ENCODE results near the gene MRPL12. TPM values are rescaled to one million over a fixed set of nuclear protein-coding genes. Genes with fewer than 3 reads are reported as not detected.
A peak's percentile ranks its signal among the peaks of the same experiment; 100 is the strongest.

MRPL12 gene
- 100 to 1,000 TPM in 1 of 2 experiments, 10 to 100 TPM in 1; 97.7 to 102 TPM for total RNA-seq

DNA sequence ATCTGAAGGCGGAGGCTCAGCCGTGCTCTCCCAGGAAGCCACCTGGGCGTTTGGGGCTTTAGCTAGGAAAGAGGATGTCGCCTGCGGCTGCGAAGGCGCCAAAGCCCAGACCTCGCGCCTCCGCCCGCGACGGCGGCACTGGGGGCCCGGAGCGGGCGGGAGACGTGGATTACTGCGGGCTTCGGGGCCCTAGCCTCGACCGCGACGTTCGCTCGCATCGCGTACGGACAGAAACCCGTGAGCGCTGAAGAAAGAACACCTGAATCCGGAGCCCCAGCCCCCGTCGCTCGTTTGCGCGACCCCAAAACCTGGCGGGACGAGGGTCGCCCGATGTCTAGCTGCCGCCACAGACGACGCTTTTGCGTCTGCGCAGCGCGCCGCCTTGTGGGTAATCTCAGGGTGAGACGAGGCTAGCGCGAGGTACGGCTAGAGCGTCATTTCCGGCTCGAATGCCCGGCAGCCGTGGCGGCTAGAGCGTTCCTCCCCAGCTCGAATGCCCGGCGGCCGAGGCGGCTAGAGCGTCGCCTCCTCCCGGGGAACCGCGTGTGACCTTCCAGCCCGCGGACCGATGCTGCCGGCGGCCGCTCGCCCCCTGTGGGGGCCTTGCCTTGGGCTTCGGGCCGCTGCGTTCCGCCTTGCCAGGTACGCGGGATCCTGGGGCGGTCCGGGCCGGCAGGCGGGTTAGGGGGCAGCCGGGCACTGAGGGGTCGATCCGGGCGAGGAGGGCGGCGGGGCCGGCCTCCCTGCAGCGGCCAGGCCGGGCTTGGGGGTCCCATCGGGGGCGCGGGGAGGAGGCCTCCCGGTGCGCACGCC, at the start of gene MRPL12:
MRPL12 (plus strand) TSS at position 434 of the 813 bp plus-strand sequence; CDS start at position 569, 135 bp downstream.
- H3K27me3 Mint-ChIP-seq (ENCODE audit: low read depth) = no peaks in the 10 kb centered on the region
- no peaks in the 10 kb centered on the region for H3K9me3 Mint-ChIP-seq
- intact Hi-C loops (cut with micrococcal nuclease) = loop anchor here (1.0 to 5.0 kb wide), 3 partner anchors 20 to 191 kb away; partner anchors contain the start of genes ACTG1, ARL16 and FAAP100
- CTCF ChIA-PET = interaction anchor here (1.3 to 1.4 kb wide), 2 partner anchors 20 to 27 kb away, joined by 3 to 5 read pairs; partner anchors contain the start of genes ARL16 and HGS
- DNase-seq = peak; percentile 91
- H3K36me3 Mint-ChIP-seq (ENCODE audit: low read depth) = peaks cover 42% of the 10 kb centered on the region
- H3K4me3 Mint-ChIP-seq = peak within 1 kb of the TSS; percentile 95
- peaks cover 38% of the 10 kb centered on the region for H3K4me1 Mint-ChIP-seq (ENCODE audit: low read depth)
- peak within 1 kb of the TSS; percentile 88 for H3K27ac Mint-ChIP-seq

DNA sequence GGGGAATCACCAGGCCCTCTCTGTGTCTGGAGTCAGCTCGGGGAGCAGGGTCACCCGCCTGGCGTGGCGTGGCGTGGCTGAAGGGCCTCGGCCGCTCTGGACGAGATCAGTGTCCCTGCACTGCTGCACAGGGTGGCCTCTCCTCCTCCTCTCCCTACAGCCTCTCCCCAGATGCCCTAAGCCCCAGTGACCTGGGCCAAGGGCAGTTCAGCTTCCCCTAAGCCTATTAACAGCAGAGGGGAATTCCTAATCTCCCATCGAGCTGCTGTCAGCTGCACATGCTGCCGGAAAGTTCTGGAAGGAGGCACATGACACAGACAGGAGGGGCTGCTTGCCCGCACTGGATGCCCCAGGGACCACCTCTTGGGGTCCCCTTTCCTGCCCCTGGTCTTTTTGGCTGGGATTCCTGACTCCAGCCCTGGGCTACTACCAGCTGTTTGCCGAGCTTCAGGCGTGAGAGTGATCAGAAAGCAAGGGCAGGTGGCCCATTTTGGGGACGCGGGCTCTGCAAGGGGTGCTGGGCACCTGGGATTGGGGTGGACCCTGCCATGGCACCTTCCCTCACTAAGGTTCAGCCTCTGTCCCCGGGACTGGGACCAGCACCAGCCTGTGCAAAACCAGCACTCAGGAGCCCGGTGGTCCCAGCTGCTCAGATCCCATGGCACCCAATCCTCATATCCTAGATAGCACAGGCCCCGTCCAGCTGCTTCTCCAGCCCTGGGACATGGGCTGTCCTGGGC, 47.6 kb upstream of the MRPL12 start:
- Mint-ChIP-seq H3K9me3 (no peaks in the 10 kb centered on the region), H3K36me3 (ENCODE audit: low read depth) (no peaks in the 10 kb centered on the region), H3K27me3 (ENCODE audit: low read depth) (peaks cover 8% of the 10 kb centered on the region), H3K4me1 (ENCODE audit: low read depth) (peaks cover 7% of the 10 kb centered on the region), H3K4me3 (no peak overlapping the region), H3K27ac (no peak overlapping the region)
- intact Hi-C loops (cut with micrococcal nuclease) = no loop called here
- no peak for DNase-seq
- CTCF ChIA-PET = no interaction called here

DNA sequence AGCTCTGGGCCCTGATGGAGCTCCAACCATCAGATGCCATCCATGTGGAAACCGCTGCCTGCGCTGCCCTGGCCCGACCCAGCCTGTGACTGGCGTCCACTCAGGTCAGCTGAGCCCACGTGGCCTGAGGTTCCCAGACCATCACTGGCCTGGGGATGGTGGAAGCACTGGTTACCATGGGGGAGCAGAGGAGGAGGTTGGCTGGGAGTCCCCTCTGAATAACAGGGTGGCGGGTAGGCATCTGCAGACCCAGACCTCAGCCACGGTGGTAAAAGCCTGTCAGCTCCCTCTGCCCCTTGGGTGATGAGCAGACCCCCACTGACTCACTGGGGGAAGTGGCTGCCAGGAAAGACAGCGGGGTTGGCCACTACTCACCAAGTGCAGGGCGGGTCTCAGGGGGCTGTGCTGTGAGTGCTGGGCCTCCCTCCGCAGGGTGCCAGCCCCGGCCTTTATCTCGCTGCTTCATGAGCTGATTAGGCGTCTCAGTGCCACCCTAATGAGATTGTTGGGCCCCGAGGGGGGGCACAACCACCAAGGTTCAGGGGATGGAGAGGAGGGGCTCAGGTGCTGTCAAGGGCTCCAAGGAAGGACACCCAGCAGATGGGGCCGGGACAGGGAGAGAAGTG, 46.9 kb upstream of the MRPL12 start, which contains the start of gene PDE6G:
PDE6G (minus strand) TSS at position 425 of the 626 bp plus-strand sequence. CDS start 3,237 bp downstream, outside the sequence.
- intact Hi-C loops (cut with micrococcal nuclease) = no loop called here
- no peak within 1 kb of the TSS for H3K4me3 Mint-ChIP-seq
- H3K36me3 Mint-ChIP-seq (ENCODE audit: low read depth) = no peaks in the 10 kb centered on the region
- DNase-seq = no peak
- no peak within 1 kb of the TSS for H3K27ac Mint-ChIP-seq
- peaks cover 7% of the 10 kb centered on the region for H3K4me1 Mint-ChIP-seq (ENCODE audit: low read depth)
- H3K9me3 Mint-ChIP-seq = no peaks in the 10 kb centered on the region
- CTCF ChIA-PET = interaction anchor here (0.6 kb wide), 1 partner anchor 58 kb away, joined by 3 read pairs; no protein-coding TSS in a partner anchor
- peaks cover 8% of the 10 kb centered on the region for H3K27me3 Mint-ChIP-seq (ENCODE audit: low read depth)

DNA sequence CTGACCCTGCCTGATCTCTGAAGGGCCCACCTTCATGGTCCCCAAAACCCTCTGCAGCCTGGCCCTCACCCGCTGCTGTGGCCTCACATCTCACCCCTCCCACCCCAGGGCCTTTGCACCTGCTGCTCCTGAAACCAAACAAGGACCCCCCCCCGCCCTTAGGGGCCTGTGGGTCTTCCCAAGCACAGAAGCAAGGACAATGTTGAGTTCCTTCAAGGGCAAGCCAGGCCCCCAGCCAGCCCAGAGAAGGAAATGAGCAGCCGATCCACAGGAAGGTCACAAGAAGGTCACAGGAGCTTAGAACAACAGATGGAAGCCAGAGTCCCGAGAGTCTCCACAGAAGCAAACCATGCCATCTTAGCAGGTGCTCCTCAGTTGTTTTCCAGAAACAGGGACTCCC, 46.3 kb upstream of the MRPL12 start:
- no peak overlapping the region for H3K27ac Mint-ChIP-seq

DNA sequence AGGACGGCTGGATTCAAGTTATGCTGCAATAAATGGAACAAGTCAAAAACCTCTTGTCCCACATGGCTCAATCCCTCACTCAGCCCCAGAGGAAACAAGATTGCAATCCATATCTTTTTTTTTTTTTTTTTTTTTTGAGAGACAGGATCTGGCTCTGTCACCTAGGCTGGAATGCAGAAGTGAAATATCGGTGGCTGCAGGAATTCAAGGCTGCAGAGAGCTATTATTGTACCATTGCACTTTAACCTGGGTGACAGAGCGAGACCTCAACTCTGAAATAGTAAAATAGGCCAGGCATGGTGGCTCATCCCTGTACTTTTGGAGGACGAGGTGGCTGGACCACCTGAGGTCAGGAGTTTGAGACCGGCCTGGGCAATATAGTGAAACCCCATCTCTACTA, 44.1 kb upstream of the MRPL12 start:
- CTCF ChIA-PET = interaction anchor here (0.6 kb wide), 1 partner anchor 214 kb away, joined by 3 read pairs; no protein-coding TSS in a partner anchor
- no peak overlapping the region for H3K4me3 Mint-ChIP-seq
- H3K27me3 Mint-ChIP-seq (ENCODE audit: low read depth) = no peaks in the 10 kb centered on the region
- H3K27ac Mint-ChIP-seq = no peak overlapping the region
- peaks cover 14% of the 10 kb centered on the region for H3K4me1 Mint-ChIP-seq (ENCODE audit: low read depth)
- H3K9me3 Mint-ChIP-seq = no peaks in the 10 kb centered on the region
- H3K36me3 Mint-ChIP-seq (ENCODE audit: low read depth) = peaks cover under 1% of the 10 kb centered on the region
- intact Hi-C loops (cut with micrococcal nuclease) = no loop called here
- DNase-seq = no peak

More for the DNA sequence above, 46.3 kb upstream of the MRPL12 start:
- CTCF ChIA-PET = interaction anchor here (0.6 kb wide), 1 partner anchor 59 kb away, joined by 3 read pairs; no protein-coding TSS in a partner anchor
- intact Hi-C loops (cut with micrococcal nuclease) = no loop called here
- DNase-seq = no peak
- H3K9me3 Mint-ChIP-seq = no peaks in the 10 kb centered on the region
- H3K27me3 Mint-ChIP-seq (ENCODE audit: low read depth) = peaks cover 4% of the 10 kb centered on the region
- H3K4me1 Mint-ChIP-seq (ENCODE audit: low read depth) = peaks cover 7% of the 10 kb centered on the region
- H3K4me3 Mint-ChIP-seq = no peak overlapping the region
- no peaks in the 10 kb centered on the region for H3K36me3 Mint-ChIP-seq (ENCODE audit: low read depth)

DNA sequence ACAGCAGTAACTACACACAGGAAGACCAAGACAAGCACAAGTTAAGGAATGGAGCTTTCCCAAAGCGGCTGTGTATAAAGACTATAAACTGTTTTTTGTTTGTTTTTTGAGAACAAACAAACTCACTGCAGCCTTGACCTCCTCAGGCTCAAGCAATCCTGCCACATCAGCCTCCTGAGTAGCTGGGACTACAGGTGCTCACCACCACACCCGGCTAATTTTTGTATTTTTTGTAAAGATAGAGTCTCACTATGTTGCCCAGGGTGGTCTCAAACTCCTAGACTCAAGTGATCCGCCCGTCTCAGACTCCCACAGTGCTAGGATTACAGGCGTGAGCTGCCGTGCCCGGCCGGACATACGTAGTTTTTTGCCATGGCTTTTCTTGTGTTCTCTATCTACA, 42.7 kb upstream of the MRPL12 start:
- H3K27ac Mint-ChIP-seq = no peak overlapping the region
- H3K4me3 Mint-ChIP-seq = no peak overlapping the region
- H3K36me3 Mint-ChIP-seq (ENCODE audit: low read depth) = peaks cover 10% of the 10 kb centered on the region
- peaks cover 28% of the 10 kb centered on the region for H3K4me1 Mint-ChIP-seq (ENCODE audit: low read depth)
- H3K9me3 Mint-ChIP-seq = no peaks in the 10 kb centered on the region
- intact Hi-C loops (cut with micrococcal nuclease) = no loop called here
- H3K27me3 Mint-ChIP-seq (ENCODE audit: low read depth) = no peaks in the 10 kb centered on the region
- CTCF ChIA-PET = no interaction called here
- DNase-seq = no peak

DNA sequence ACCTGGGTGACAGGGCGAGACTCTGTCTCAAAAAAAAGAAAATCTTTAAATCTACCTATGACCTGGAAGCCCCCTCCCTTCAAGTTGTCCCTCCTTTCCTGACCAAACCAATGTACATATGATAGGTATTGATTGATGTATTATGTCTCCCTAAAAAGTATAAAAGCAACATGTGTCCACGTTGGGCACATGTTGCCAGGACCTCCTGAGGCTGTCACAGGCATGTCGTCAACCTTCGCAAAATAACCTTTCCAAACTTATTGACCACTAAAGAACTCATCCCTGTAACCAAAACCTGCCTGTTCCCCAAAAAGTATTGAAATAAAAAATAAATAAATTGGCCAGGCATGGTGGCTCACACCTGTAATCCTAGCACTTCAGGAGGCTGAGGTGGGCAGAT, 41.2 kb upstream of the MRPL12 start:
- Mint-ChIP-seq H3K27ac (no peak overlapping the region), H3K4me3 (no peak overlapping the region), H3K9me3 (no peaks in the 10 kb centered on the region), H3K4me1 (ENCODE audit: low read depth) (peaks cover 37% of the 10 kb centered on the region), H3K27me3 (ENCODE audit: low read depth) (no peaks in the 10 kb centered on the region), H3K36me3 (ENCODE audit: low read depth) (peaks cover 18% of the 10 kb centered on the region)
- intact Hi-C loops (cut with micrococcal nuclease) = no loop called here
- DNase-seq = no peak
- CTCF ChIA-PET = interaction anchor here (1.1 kb wide), 1 partner anchor 61 kb away, joined by 3 read pairs; no protein-coding TSS in a partner anchor

DNA sequence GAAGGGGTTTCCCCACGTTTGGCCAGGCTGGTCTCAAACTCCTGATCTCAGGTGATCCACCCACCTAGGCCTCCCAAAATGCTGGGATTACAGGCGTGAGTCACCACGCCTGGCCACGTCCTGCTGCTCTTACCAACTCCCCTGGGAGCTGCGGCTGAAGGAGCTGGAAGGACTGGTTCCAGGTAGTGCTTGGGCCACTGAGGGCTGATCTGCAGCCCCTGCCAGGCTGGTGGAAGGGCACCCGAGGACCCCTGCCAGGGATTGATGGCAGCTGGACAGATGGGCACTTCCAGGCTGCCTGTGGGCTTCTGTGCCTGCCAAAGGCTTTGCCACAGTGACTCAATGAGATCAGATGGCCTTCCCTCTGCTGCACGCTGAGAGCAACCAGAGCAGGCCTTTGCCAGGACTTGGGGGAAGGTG, 39.1 kb upstream of the MRPL12 start:
- H3K36me3 Mint-ChIP-seq (ENCODE audit: low read depth) = peaks cover 30% of the 10 kb centered on the region
- peaks cover 50% of the 10 kb centered on the region for H3K4me1 Mint-ChIP-seq (ENCODE audit: low read depth)
- H3K27ac Mint-ChIP-seq = peak overlapping the region; percentile 96
- peak; percentile 20 for DNase-seq
- H3K9me3 Mint-ChIP-seq = no peaks in the 10 kb centered on the region
- no peaks in the 10 kb centered on the region for H3K27me3 Mint-ChIP-seq (ENCODE audit: low read depth)
- CTCF ChIA-PET = interaction anchor here (0.7 kb wide), 1 partner anchor 67 kb away, joined by 3 read pairs; no protein-coding TSS in a partner anchor
- intact Hi-C loops (cut with micrococcal nuclease) = no loop called here
- H3K4me3 Mint-ChIP-seq = peak overlapping the region; percentile 21

DNA sequence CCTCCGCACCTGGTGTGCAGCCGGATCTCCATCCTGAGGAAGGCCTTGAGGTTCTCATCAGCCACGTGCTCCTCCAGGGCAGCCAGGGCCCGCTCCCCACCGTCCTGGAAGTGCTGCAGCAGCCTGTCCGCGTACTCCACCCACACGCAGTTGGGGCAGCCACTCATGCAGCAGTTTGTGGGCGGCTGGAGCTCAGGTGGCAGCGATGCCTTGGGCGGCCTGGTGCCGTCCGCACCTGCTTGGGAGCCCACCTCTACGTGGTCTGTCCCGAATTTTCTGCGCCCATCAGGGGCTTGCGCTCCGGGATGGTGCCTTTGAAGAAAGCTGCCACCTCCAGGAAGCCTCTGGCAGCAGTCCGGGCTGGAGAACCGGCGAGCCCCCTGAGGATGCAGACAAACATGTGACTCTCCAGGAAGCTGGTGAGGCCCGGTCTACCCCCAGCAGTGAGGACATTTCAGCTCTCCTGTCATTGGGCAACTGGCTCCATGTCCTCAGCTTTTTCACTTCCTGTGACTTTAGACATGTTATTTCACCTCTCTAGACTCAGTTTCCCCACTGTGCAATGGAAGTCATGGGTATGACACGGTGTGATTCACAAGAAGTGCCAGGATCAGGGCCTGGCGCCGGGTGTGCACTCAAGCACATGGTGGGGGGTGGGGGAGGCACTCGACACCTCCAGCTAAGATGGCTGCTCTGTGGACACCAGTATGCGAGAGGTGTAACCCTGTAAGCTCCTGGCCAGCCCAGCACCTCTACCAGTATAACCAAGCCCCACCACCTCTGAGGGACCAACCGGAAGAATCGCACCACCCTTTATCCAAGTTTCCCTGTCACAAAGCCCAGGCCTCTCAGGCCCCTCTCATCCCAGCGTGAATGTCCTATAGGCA, 37.7 kb upstream of the MRPL12 start:
- CTCF ChIA-PET = interaction anchor here (0.6 to 1.3 kb wide), 4 partner anchors 15 to 36 kb away, joined by 3 to 4 read pairs (median 3); no protein-coding TSS in a partner anchor
- Mint-ChIP-seq H3K27me3 (ENCODE audit: low read depth) (no peaks in the 10 kb centered on the region), H3K27ac (peak overlapping the region; percentile 96), H3K4me1 (ENCODE audit: low read depth) (peaks cover 52% of the 10 kb centered on the region), H3K4me3 (peak overlapping the region; percentile 99), H3K9me3 (no peaks in the 10 kb centered on the region), H3K36me3 (ENCODE audit: low read depth) (peaks cover 37% of the 10 kb centered on the region)
- intact Hi-C loops (cut with micrococcal nuclease) = loop anchor here (2.0 to 5.0 kb wide), 5 partner anchors 17 to 195 kb away; partner anchors contain the start of genes ACTG1, ARL16, FAAP100 and NPLOC4
- peak; percentile 69 for DNase-seq

DNA sequence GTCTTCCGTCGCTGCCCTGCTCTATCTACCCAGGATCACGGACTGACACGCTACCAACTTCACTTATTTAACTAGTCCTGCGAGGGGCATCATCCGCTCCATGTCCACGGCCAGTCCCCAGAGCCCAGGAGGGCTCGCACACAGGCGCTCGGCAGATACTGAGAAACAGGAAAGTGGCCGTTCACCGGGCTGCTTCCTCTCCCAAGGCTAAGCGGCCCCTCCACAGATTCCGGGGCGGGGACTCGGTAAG, 37.1 kb upstream of the MRPL12 start:
- CTCF ChIA-PET = interaction anchor here (0.9 kb wide), 1 partner anchor 17 kb away, joined by 3 read pairs; no protein-coding TSS in a partner anchor
- peak; percentile 23 for DNase-seq

More for the DNA sequence above, 37.1 kb upstream of the MRPL12 start:
- H3K36me3 Mint-ChIP-seq (ENCODE audit: low read depth) = peaks cover 37% of the 10 kb centered on the region
- H3K27ac Mint-ChIP-seq = peak overlapping the region; percentile 96
- intact Hi-C loops (cut with micrococcal nuclease) = loop anchor here (2.0 to 5.0 kb wide), 5 partner anchors 17 to 195 kb away; partner anchors contain the start of genes ACTG1, ARL16, FAAP100 and NPLOC4
- peaks cover 52% of the 10 kb centered on the region for H3K4me1 Mint-ChIP-seq (ENCODE audit: low read depth)
- no peaks in the 10 kb centered on the region for H3K27me3 Mint-ChIP-seq (ENCODE audit: low read depth)
- H3K4me3 Mint-ChIP-seq = peak overlapping the region; percentile 99
- no peaks in the 10 kb centered on the region for H3K9me3 Mint-ChIP-seq
